GM21381 (cell line): ENCODE measurements around the gene TLDC2.
"Not testable (repeated sequence)": the region's sequence is repeated elsewhere in the genome, so short reads cannot be mapped to it uniquely, and the experiment has no call there.

Experiments
- ATAC-seq: cut with Tn5 transposase; IDR thresholded peaks from one replicate; pipeline ENCODE4 v1.9.1; 2021; ENCODE audit warnings: mild to moderate bottlenecking, moderate library complexity; ENCODE audit not compliant: unreplicated experiment

The TLDC2 gene

DNA sequence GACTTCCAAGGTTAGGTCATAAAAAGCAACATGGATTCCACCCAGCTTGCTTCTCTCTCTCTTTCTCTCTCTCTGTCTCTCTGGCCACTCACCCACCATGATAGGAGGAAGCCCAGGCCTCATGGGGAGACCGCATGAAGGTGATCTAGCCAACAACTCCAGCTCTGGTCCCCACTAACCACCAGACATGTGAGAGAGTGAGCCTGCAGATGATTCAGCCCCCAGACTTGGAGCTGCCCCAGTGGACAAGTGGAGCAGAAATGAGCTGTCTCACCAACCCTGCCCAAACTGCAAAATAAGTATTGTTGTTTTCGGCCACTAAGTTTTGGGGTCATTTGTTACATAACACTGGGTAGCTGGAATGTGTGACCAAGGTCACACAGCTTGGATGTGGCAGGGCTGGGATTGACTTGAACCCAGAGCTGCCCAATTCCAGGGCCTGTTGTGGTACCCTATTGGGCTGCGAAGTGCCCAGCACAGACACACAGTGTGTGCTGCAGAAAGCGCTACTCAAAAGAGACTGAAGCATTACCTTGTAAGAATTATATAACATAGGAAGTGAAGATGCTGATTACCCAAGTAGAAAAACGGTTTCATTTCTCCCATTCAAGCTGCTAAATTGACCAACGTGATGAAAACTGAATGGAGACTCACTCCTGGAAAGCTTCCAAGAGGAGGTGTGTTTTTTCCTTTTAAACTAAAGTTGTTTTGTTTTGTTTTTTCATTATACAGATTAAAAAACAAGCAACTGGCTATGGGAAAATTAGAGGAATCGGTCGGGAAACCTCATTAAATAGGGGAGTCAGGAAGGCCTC lies 9.1 kb upstream of the TLDC2 start:
- ATAC-seq: no peak

DNA sequence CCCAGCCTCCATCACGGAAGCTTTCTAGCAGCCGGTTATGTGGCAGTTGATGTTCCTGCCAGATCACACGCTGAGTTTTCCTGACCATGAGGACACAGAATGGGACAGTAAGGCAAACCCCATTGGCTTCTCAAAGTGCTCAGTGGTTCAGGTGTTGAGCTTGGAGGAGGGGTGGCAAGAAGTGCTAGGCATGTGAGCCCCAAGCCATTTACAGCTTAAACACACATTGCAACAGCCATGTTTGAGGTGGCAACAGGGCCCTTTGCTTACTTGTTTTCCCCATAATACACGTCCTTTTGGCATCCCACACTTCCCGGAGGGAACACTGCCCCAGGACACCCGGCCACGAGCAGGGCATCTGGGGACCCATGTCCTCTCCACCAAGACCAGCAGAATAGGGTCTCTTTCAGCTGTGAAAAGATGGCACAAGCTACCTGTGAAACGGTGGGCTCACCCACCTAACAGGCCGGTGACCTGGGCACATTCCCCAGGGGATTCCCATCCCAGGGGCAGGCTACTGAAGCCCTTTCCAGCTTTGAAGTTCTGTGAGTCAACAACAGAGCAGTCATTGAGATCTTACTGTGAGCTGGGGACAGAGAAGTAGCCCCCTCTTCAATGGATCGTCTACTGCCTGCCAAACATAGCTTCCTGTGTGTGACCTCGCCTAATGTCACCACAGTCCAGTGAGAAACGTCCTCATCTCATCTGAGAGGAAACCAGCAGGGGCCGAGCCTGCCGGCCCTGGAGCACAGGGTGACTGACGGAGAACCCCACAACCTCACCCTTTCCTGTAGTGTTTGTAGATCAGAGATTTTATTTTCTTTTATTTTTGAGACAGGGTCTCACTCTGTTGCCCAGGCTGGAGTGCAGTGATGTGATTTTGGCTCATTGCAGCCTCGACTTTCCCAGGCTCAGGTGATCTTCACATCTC lies 4.0 kb upstream of the TLDC2 start:
- ATAC-seq: no peak

DNA sequence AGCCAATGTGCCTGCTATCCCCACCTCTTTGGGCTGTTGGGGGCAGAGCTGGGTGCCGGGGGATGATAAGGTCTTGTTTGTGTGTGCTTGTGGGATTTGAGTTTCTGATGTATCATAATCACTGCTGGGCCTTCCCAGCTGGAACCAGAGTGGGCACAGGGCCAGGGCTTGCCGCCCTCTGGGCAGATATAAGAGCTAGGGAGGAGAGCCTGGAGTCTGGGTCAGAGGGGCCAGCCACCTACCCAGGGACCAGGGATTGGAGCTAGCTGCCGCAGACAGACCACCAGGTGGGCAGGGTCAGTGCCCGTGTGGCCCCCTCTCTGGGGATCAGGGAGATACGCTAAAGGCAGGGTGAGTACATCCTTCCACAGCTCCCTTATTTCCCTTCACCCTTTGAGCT lies 3.1 kb upstream of the TLDC2 start:
- no peak for ATAC-seq

DNA sequence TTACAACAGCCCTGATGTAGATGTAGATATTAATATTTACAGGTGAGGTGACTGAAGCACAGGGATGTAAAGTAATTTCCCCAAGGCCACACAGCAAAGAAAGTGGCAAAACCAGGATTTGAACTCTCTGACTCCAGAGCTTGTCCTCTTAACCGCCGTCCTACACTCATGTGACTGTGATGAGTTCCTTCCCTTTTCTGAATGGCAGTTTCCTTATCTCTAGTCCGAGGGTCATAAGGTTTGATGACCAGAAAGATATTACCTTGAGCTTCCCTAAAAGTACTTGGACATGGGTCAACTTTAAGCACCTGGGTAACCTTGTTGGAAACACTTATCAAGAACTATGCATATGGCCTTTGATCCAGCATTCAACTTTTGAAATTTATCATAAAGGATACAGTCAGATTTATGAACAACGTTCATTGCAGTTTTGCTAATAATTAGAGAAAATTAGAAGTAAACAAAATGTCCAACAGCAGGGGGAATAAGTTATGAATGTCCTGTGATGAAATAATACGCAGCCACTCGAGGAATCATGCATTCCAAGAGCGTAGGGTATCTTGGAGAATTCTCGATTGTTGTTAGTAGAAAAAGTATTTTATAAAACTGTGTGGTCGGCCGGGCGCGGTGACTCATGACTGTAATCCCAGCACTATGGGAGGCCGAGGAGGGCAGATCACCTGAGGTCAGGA lies 2.3 kb upstream of the TLDC2 start:
- no peak for ATAC-seq

DNA sequence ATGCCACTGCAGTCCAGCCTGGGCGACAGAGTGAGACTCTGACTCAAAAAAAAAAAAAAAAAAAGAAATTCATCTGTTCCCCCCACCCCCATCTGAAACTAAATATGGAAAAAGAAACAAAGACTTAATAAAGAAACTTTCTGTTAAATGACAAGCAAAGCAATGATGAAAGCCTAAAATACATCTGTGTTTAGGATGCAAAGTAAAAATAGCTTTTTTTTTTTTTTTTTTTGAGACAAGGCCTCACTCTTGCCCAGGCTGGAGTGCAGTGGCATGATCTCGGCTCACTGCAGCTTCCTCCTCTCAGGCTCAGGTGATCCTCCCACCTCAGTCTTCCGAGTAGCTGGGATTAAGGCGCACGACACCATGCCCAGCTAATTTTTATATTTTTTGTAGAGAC lies 845 bp upstream of the TLDC2 start:
- ATAC-seq: not testable (repeated sequence)

DNA sequence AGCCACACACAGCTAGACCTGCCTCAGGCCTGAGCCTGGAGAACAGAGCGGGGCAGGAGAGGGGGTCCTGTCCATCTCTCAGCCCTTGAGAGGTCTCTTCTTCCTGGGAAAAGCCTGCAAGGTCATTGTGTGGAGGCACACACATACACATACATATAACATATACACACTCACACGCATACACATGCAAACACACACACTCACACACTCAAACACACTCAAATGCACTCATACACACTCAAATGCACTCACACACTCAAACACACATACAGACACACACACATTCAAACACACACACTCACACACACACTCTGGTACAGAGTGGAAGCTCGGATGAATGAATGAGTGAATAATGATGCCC lies 515 bp downstream of the TLDC2 start:
- ATAC-seq: no peak

DNA sequence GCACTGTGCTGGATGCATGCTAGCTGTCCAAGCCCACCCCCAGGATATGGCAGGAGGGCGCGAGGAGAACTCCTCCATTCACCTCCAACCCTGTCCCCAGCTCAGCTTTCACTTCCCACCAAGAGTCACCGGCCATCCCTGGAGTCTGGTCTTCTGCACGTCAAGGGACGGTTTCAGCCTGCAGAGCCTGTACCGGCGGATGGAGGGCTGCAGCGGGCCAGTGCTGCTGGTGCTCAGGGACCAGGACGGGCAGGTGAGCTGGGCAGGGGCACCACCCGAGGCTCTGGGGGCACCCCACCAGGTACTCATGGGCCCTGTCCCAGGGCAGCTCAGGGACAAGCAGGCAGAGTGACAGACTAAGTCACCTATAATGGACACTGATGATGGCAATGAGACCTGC lies 3.0 kb downstream of the TLDC2 start:
- no peak for ATAC-seq

DNA sequence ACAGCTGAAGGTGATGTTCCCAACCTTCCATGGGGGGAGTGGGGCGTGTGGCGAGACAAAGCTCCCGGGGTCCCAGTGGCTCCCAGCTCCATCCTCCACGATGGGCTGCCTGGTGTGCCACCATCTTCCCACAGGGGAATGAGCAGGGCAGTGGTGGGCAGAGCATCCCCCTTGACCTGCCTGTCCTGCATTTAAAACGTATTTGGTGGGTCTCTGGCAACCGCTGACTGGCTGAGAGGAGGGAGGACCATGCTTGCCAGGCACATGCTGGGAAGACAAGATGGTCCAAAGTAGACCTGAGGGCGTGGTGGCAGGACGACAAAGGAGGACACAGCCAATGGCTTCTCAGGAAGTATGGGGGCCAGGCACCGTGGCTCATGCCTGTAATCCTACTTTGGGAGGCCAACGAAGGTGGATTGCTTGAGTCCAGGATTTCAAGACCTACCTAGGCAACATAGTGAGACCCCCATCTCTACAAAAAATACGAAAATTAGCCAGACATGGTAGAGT lies 4.9 kb downstream of the TLDC2 start:
- no peak for ATAC-seq

DNA sequence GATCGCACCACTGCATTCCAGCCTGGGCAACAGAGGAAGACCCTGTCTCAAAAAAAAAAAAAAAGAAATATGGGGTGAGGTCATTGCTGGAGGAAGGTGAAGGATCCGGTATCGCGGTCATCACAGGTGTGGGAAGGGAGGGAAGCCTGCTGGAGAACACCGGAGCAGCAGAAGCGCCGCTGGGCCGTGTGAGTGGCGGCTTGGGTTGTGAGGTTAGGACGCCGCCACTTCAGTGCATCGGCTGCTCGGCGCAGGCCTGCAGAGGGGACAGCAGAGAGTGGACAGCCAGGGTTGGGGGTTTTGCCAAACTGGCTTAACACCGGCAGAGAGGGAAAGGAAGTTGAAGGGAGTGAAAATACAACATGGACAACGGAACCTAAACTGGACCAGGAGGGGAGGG lies 5.4 kb downstream of the TLDC2 start:
- no peak for ATAC-seq

DNA sequence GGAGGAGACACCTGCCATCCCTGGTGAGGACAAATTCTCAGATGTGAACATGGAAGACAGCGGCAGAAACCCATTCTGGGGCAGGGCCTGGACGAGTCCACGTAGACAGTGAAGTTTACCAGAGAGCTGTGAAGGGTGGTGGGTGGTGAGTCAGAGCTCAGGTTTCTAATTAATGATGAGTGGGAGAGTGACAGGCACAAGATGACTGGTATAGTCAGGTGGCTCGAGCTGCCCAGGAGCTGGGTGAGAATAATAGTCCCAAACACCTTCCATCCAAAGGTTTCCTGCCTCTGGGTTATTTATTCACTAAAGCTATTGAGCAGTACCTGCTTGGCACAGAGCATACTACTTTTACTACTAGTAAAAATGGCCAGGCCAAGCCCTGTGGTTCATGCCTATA lies 6.0 kb downstream of the TLDC2 start:
- ATAC-seq: peak; percentile 51

DNA sequence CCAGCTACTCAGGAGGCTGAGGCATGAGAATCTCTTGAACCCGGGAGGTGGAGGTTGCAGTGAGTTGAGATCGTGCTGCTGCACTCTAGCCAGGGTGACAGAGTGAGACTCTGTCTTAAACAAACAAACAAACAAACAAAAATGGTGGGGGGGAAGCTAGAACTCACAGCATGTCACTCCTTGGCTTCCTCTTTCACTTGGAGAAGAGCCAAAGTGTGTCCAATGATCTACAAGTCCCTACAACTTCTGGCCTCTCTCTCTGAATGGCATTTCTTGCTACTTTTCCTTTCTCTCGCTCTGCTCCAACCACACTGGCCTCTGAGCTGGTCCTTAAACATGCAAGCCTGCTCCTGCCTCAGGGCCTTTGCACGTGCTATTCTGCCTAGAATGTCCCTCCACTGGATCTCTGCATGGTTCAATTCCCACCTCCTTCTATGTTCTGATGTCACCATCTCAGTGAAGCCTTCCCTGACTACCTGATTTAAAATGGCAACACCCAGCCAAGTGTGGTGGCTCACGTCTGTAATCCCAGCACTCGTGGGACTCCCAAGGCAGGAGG lies 8.1 kb downstream of the TLDC2 start:
- ATAC-seq: no peak

DNA sequence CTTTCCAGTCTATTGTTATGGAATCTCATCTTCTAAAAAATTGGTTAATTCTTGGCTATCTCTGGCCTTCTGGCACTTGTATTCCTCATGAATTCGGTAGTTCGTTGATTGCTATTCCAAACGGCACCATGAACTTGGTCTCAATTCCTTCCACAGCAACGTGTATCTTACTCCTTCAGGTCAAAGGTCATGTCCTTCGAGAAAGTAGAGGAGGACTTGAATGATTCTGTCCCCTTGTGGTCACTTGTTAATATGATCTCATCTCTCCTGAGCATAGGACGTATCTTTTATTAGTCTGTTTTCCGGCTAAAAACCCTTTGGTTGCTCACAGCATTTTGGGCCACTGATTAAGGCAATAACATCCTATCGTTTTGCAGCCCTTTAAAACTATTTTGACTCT lies 9.4 kb downstream of the TLDC2 start:
- no peak for ATAC-seq

DNA sequence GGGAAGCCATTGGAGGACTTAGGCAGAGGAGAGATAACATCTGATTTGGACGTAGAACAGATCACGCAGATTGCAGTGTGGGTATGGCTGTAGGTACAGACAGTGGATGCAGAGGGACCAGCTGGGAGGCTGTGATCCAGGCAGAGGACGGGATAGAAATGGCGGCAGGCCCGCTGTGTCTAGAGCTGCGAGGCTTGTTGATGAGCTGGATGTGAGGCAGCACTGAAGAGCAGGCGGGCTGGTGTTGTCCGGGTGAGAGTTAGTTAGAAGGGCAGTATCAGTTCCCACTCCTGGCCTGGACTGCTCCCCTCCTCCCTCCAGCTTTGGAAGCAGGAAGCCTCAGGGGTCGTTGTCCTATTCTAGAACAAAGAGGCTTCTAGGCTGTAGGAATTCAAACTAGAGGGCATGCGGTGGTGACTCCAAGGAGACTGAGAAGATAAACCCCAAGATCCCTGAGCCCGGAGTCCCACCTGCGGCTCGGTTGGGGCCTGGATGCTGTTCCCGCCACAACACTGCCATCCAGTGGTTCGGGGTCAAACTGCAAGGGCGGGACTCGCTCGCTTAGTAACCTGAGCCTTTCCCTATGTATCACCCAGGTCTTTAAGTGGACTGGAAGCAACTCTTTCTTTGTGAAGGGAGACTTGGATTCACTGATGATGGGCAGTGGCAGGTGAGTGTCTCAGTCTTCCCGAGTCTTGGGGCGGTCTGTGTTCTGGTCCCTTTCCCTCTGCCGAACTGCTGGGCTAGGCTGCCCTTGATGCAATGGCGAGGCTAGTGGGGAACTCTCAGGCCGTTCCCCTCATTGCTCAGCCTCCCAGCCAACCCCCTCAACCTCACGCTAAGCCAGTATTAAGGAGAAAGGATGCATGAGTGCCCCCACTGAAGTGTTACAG lies 11.2 kb downstream of the TLDC2 start:
- peak; percentile 58 for ATAC-seq

DNA sequence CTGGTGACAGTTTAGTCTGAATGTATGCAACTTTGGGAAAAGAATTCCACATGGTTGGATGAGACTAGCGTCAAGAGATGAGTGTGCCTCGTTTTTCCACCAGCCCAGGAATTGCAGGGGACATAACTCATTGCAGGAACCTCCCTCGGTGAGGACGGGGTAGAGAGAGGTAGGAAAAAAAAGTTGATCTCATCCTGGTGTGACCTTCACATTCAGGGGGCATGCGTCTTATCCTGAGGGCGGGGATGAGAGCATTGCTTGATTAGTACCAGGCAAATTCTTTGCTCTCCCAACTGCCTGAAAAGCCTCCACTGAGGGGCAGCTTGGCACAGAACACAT lies 11.8 kb downstream of the TLDC2 start:
- no peak for ATAC-seq

DNA sequence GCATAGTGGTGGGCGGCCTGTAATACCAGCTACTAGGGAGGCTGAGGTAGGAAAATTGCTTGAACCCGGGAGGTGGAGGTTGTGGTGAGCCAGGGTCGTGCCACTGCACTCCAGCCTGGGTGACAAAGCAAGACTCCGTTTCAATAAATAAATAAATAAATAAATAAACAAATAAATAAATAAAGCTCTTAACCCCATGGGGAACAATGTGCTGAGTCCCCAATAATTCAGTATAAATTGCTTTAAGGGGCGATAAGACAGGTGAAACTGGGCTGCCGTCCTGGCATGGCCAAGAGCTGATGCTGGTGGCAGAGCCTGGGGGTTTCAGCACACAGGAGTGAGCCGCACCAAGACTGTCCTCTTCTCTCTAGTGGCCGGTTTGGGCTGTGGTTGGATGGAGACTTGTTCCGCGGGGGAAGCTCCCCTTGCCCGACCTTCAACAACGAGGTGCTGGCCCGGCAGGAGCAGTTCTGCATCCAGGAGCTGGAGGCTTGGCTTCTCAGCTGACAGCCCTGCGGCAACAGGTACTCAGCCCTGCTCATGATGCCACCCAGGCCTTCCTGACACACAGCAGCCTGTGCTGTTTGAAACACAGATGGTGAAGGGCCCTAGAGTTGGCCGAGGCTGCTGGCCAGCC lies 13.1 kb downstream of the TLDC2 start:
- ATAC-seq: no peak

DNA sequence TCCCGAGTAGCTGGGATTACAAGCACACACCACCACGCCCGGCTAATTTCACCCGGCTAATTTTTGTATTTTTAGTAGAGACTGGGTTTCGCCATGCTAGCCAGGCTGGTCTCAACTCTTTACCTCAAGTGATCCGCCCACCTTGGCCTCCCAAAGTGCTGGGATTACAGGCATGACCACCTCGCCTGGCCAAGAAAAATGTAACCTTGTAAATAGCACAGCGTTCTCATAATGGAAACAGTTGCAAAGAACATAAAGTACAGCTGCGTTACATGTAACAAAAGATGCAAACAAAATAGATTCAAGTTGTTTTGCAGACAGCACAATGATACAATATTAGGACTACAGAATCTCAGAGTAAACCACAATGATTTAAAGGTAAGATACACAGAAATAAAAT lies 14.6 kb downstream of the TLDC2 start:
- ATAC-seq: no peak

DNA sequence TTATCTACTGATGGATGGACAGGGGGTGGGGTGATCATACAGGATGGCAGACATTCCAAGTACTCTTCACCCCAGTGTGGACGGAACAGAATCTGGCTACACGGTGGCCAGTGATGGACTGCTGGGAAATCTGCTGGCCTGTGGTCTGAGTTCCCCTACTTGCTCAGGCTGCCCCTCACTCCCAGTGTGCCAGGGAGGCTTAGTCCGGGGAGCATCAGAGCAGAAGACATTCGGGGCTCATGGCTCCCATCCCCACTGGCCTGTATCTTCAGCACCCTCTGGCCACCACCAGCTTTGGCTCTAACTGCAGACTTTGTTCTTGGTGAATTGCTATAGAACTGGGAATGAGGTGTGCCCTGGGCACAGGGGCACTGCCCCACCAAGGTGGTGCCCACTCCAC lies 15.3 kb downstream of the TLDC2 start:
- no peak for ATAC-seq

DNA sequence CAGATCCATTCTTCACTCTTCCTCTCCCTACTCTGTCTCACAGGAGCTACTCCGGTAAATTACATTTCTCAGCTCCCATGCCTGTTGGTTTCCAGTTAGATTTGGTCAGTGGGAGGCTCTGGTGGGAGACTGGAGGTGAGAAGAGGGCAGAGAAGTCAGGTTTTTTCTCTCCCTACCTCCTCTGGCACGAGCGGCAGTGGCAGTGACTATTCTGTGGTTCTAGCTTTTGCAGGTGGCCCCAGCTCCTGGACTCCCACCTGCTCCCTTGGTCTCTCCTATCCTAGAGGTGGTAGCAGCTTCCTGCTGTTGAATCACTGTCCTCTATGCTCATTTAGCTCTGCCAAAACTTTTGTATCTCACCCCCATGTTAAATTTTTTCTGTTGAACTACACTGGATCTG lies 17.9 kb downstream of the TLDC2 start:
- ATAC-seq: no peak

DNA sequence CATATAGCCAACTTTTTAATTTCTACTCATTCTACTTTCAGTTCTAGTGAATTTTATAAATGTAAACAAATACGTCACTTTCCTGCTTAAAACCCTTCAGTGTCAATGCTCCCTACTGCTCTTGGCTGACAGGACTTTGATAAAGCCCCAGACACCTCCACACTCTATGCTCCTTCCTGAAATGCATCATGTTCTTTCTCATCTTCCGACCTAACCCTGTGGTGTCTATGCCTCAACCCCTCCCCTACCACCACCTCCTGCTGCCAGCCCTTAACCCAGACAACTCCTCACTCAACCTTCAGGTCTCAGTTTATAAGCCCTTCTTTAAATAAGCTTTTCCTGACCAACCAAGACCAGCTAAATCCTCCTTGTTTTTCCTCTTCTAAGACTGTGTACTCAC lies 19.1 kb downstream of the TLDC2 start:
- ATAC-seq: no peak

DNA sequence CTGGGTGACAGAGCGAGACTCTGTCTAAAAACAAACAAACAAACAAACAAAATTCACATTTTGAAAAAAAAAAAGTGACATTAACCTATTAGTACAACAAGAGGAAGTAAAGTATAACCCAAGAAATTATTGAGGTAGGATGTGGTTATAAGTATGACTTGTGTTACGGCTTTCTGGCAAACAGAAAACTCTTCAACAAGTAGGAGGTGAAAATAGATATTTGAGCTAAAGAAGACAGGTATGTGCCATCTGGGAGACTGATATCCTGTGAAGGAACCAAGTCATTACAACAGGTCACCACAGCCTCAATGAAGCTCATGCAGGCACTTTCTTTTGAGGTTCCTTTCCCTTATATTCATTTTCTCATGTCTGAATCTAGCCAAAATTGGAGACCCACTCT lies 28.8 kb downstream of the TLDC2 start:
- no peak for ATAC-seq
